ENCODE measurements around the gene MYOZ3.

DNA sequence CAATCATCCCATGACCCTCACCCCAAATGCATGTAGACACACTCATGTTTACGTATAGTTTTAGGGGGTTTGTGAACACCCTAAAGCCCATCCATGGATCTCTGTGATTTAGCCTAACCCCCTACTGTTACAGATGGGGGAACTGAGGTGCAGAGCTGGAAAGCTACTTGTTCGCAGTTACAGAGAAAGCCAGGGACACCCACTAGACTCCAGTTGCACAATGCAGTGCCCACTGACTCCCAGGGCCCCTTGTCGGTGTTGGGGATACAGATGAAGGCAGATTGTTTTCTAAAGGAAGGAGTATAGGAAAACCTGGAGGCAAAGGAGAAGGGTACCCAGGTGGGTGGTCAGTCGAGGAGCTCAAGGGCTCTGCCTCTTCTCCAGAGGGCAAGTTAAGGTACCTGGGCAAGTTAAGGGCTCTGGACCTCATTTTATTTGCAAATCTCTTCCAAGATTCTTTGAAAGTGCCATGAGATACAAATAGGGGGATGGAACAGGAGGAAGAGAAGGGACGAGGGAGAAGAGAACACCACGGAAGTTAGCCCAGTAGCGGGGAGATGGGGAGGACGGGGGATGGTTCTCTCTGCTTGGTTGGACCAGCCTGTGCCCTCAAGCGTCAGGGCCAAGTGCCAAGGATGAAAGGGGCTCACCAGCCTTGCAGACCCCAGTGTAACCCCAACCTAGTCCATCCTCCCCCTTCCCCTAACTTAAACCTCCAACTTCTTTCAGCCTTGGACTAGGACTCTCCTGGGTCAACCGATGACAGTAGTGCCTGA lies 958 bp downstream of the MYOZ3 start:
- TF ChIP-seq, protein P1, sequence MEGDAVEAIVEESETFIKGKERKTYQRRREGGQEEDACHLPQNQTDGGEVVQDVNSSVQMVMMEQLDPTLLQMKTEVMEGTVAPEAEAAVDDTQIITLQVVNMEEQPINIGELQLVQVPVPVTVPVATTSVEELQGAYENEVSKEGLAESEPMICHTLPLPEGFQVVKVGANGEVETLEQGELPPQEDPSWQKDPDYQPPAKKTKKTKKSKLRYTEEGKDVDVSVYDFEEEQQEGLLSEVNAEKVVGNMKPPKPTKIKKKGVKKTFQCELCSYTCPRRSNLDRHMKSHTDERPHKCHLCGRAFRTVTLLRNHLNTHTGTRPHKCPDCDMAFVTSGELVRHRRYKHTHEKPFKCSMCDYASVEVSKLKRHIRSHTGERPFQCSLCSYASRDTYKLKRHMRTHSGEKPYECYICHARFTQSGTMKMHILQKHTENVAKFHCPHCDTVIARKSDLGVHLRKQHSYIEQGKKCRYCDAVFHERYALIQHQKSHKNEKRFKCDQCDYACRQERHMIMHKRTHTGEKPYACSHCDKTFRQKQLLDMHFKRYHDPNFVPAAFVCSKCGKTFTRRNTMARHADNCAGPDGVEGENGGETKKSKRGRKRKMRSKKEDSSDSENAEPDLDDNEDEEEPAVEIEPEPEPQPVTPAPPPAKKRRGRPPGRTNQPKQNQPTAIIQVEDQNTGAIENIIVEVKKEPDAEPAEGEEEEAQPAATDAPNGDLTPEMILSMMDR (IDR thresholded peaks at IDR 0.05), result no peak
- TF ChIP-seq POLR2A (IDR thresholded peaks at IDR 0.05), result no peak

Data from lower leg skin (tissue), 3 donors.